GM06990 (cell line): ENCODE results near the gene CACNA1B.

Experiments used
- DNase-seq: peaks from one replicate; pipeline ENCODE4 v3.0.0-alpha.2; 2011; ENCODE audit not compliant: insufficient read length; ENCODE audit errors: extremely low read depth
- H3K27me3 ChIP-seq: replicated peaks from 2 replicates; pipeline ENCODE4 v1.6.0; 2011; ENCODE audit warnings: low read length; ENCODE audit not compliant: control insufficient read depth, insufficient read depth
- H3K36me3 ChIP-seq: 2 replicates; pipeline ENCODE4 v1.5.1; 2011; ENCODE audit warnings: low read length; ENCODE audit not compliant: control insufficient read depth, insufficient read depth
- H3K4me3 ChIP-seq: replicated peaks from 2 replicates; pipeline ENCODE4 v1.5.1; 2011; ENCODE audit warnings: low read depth, mild to moderate bottlenecking, control low read depth, low read length
- CTCF ChIP-seq: IDR thresholded peaks from 2 replicates; pipeline ENCODE4 v1.5.1; 2011; ENCODE audit warnings: low read length, control low read depth, mild to moderate bottlenecking, inconsistent platforms; ENCODE audit not compliant: insufficient read depth, poor library complexity, severe bottlenecking

Gene CACNA1B

DNA sequence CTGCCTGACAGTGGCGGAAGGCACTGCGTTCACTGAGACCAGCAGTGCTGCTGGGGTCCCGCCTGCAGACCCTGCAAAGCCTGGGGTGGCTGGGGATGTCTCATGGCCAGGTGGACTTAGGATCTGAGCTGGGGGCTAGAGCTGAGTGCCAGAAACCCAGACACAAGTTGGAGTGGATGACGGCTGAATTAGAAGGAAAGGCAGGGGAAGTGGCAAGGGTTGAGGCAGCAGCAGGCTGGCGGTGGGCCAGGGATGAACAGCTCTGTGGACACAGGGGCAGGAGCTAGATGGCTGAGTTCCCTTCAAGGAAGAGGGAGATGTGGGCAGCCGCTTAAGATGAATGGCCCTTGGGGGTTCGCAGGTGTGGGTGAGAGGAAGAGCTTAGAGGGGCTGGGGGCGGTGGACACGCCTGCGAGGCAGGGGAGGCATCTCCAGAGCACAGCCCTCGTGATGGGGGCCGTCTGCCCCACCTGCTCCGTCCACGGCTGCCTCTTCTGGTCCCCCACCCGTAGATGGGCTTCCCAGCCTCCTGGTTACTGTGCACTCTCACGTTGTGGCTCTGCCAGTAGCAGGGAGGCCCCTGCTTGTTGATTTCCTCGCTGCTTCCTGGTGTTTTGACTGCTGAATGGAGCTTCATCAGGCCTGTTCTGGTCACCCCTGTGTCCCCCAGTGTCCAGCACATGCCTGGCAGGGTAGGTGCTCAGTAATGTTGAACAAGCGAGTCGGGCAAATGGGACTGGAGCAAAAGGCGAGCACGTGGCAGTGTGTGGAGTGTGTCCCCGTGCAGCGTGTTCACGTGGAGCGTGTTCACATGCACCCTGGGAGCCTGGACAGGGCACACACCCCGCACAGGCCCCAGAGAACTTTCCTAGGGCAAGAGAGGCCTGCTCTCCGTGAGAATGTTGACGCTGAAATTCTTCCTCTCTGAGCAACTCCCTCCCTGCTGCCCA, 168.2 kb downstream of the CACNA1B start:
- TF ChIP-seq CTCF, result no peak
- Histone ChIP-seq H3K27me3 (no peaks in the 10 kb centered on the region; the same call in 1 of the 2 replicates), H3K36me3 (no peaks in the 10 kb centered on the region), H3K4me3 (no peak overlapping the region)
- no peak for DNase-seq

- H3K27me3 ChIP-seq, result no peaks in the 10 kb centered on the region; the same call in 1 of the 2 replicates
- no peak for DNase-seq
- no peaks in the 10 kb centered on the region for H3K36me3 ChIP-seq
- TF ChIP-seq CTCF, result no peak
- H3K4me3 ChIP-seq, result no peak overlapping the region
Measured at GRCh38 chr9:138046641-138047301, 169.2 kb downstream of the CACNA1B start.

- Histone ChIP-seq H3K27me3 (no peaks in the 10 kb centered on the region; the same call in 1 of the 2 replicates), H3K36me3 (no peaks in the 10 kb centered on the region), H3K4me3 (no peak overlapping the region)
- no peak for DNase-seq
- no peak for TF ChIP-seq CTCF
Measured at GRCh38 chr9:138047469-138048040, 170.0 kb downstream of the CACNA1B start.

- DNase-seq, result no peak
- H3K36me3 ChIP-seq, result no peaks in the 10 kb centered on the region
- H3K27me3 ChIP-seq, result no peaks in the 10 kb centered on the region; the same call in 1 of the 2 replicates
- TF ChIP-seq CTCF, result no peak
- H3K4me3 ChIP-seq, result no peak overlapping the region
Measured at GRCh38 chr9:138048184-138048583, 170.6 kb downstream of the CACNA1B start.

DNA sequence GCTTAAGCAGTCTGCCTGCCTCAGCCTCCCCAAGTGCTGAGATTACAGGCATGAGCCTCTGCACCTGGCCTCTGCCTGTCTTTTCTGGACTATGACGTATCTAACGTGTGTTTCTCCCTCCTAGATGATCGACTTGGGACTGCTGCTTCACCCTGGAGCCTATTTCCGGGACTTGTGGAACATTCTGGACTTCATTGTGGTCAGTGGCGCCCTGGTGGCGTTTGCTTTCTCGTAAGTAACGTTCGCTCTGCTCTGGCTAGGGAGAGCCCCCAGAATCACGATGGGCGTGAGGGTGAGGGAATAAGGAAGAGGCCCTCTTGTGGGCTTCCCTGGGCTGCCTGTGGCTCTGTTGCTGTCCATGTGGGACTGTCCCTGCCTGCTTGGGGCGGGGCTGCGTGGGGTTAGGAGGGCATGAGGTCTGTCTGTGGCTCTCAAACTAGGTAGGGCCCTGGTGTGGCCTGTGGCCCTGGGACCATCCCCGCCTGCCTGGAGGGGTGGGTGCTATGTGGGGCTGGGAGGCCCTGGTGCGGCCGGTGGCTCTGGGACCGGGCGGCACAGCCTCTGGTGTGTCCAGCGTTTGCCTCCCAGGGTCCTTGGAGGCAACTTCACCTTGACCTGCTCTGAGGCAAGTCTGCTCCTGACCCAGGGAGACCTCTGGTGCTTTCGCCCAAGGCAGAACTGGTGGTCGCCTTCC, 171.7 kb downstream of the CACNA1B start:
- H3K27me3 ChIP-seq, result no peaks in the 10 kb centered on the region; the same call in 1 of the 2 replicates
- no peak for TF ChIP-seq CTCF
- no peak overlapping the region for H3K4me3 ChIP-seq
- no peaks in the 10 kb centered on the region for H3K36me3 ChIP-seq
- no peak for DNase-seq
